Anterior cingulate cortex (tissue), 58 donors: ENCODE data around the gene USP30.

ENCODE experiments used
- DNase-seq, 58 donors: peaks; one replicate each; lab custom pipeline; 2025; lab: John Stamatoyannopoulos, UW

USP30 gene

GRCh38 chr12:109093022-109093918 lies 40.9 kb downstream of the USP30 start, which contains the start of gene ALKBH2:
ALKBH2 (minus strand) TSS chr12:109093472; CDS start chr12:109092786, 686 bp downstream.
- peak; percentile 30 to 97 (median 88) for DNase-seq

GRCh38 chr12:109097140-109097434 lies 44.7 kb downstream of the USP30 start:
- DNase-seq = no peak

GRCh38 chr12:109097435-109098182 lies 45.2 kb downstream of the USP30 start, which contains the start of gene UNG:
UNG (plus strand) TSS chr12:109097597; CDS start chr12:109097680, 83 bp downstream.
- DNase-seq = peak; percentile 76 to 98 (median 94)

GRCh38 chr12:109098183-109098604 lies 45.8 kb downstream of the USP30 start:
- DNase-seq = peak in 9 of 58 donors; percentile 74 to 85 (median 80)

- no peak for DNase-seq
These were observed 46.3 kb downstream of the USP30 start for GRCh38 chr12:109098651-109099050.

- DNase-seq = no peak
These were observed 47.1 kb downstream of the USP30 start for GRCh38 chr12:109099431-109100020.

GRCh38 chr12:109100741-109101140 lies 48.4 kb downstream of the USP30 start:
- DNase-seq = no peak

- DNase-seq = no peak
These were observed 50.1 kb downstream of the USP30 start for GRCh38 chr12:109102491-109102890.

GRCh38 chr12:109105176-109105575 lies 52.8 kb downstream of the USP30 start:
- DNase-seq = no peak

- DNase-seq = peak in 5 of 58 donors; percentile 17 to 40 (median 27)
These were observed 57.5 kb downstream of the USP30 start for GRCh38 chr12:109109746-109110350.

GRCh38 chr12:109110988-109111495 lies 58.7 kb downstream of the USP30 start:
- DNase-seq = peak in 57 of 58 donors; percentile 18 to 92 (median 80)

- no peak for DNase-seq
These were observed 60.5 kb downstream of the USP30 start for GRCh38 chr12:109112720-109113465.

GRCh38 chr12:109113661-109114321 lies 61.4 kb downstream of the USP30 start:
- DNase-seq = no peak

GRCh38 chr12:109114644-109115043 lies 62.3 kb downstream of the USP30 start:
- DNase-seq = no peak

- DNase-seq = peak in 2 of 58 donors; percentile 41 to 50
These were observed 63.0 kb downstream of the USP30 start for GRCh38 chr12:109115404-109115757.

- peak in 54 of 58 donors; percentile 12 to 96 (median 74) for DNase-seq
These were observed 63.6 kb downstream of the USP30 start, which contains the start of gene ACACB for GRCh38 chr12:109115758-109116610. ACACB (plus strand) TSS chr12:109116587; CDS start chr12:109139406, 22,819 bp downstream.

- no peak for DNase-seq
These were observed 64.2 kb downstream of the USP30 start for GRCh38 chr12:109116611-109116949.

GRCh38 chr12:109120095-109120494 lies 67.7 kb downstream of the USP30 start:
- DNase-seq = no peak
